Activated CD4-positive, CD25-positive, alpha-beta regulatory T cell treated with anti-CD3 and anti-CD28 coated beads, Interleukin-2, amount 50 U/mL, for 16 hours (primary cell): ENCODE data around the gene CADM2.

Experiments used
- DNase-seq: peaks from one replicate; pipeline ENCODE4 v3.0.0-alpha.2; 2020; ENCODE audit warnings: low read depth, low spot score

CADM2 gene

GRCh38 chr3:85571835-85572234 lies 613.0 kb downstream of the CADM2 start:
- no peak for DNase-seq

- no peak for DNase-seq
Measured at GRCh38 chr3:85572426-85572825, 613.6 kb downstream of the CADM2 start.

- DNase-seq: no peak
Measured at GRCh38 chr3:85572978-85573377, 614.2 kb downstream of the CADM2 start.

GRCh38 chr3:85574006-85574705 lies 615.4 kb downstream of the CADM2 start:
- DNase-seq: no peak

GRCh38 chr3:85576091-85576690 lies 617.4 kb downstream of the CADM2 start:
- DNase-seq: no peak

GRCh38 chr3:85576697-85577200 lies 618.0 kb downstream of the CADM2 start:
- DNase-seq: no peak

GRCh38 chr3:85584779-85585356 lies 626.1 kb downstream of the CADM2 start:
- DNase-seq: no peak

GRCh38 chr3:85586018-85586417 lies 627.2 kb downstream of the CADM2 start:
- DNase-seq: no peak

- DNase-seq: no peak
Measured at GRCh38 chr3:85589145-85589544, 630.4 kb downstream of the CADM2 start.

GRCh38 chr3:85591451-85591850 lies 632.7 kb downstream of the CADM2 start:
- no peak for DNase-seq

GRCh38 chr3:85592256-85592655 lies 633.5 kb downstream of the CADM2 start:
- no peak for DNase-seq

- DNase-seq: no peak
Measured at GRCh38 chr3:85594676-85595075, 635.9 kb downstream of the CADM2 start.

- no peak for DNase-seq
Measured at GRCh38 chr3:85603378-85603777, 644.6 kb downstream of the CADM2 start.

- no peak for DNase-seq
Measured at GRCh38 chr3:85604641-85605040, 645.9 kb downstream of the CADM2 start.

- no peak for DNase-seq
Measured at GRCh38 chr3:85605066-85605465, 646.3 kb downstream of the CADM2 start.

GRCh38 chr3:85626662-85627061 lies 667.9 kb downstream of the CADM2 start:
- no peak for DNase-seq

- no peak for DNase-seq
Measured at GRCh38 chr3:85627932-85628331, 669.1 kb downstream of the CADM2 start.

- DNase-seq: no peak
Measured at GRCh38 chr3:85631070-85631469, 672.3 kb downstream of the CADM2 start.

- no peak for DNase-seq
Measured at GRCh38 chr3:85632921-85633320, 674.1 kb downstream of the CADM2 start.

GRCh38 chr3:85652360-85652759 lies 693.6 kb downstream of the CADM2 start:
- no peak for DNase-seq

GRCh38 chr3:85660451-85660850 lies 701.7 kb downstream of the CADM2 start:
- DNase-seq: no peak

- DNase-seq: no peak
Measured at GRCh38 chr3:85662462-85662861, 703.7 kb downstream of the CADM2 start.

- no peak for DNase-seq
Measured at GRCh38 chr3:85667744-85668143, 709.0 kb downstream of the CADM2 start.
